Thoracic aorta (tissue), 2 donors: ENCODE measurements around the gene PRXL2B. TPM values are rescaled to one million over a fixed set of nuclear protein-coding genes. Genes with fewer than 3 reads are reported as not detected.

Experiments
- ATAC-seq: fragments of 150-250 bp; one replicate; pipeline ENCODE4 v1.8.0; 2017; ENCODE audit warnings: low read depth; ENCODE audit not compliant: insufficient number of reproducible peaks, low FRiP score
- DNase-seq: peaks from one replicate; pipeline ENCODE4 v3.0.0-alpha.2; 2020; ENCODE audit warnings: low spot score
- H3K27ac ChIP-seq, 2 donors: fragments of 200-600 bp; sonication (generic); 1 replicate in 1 of 2; 2 replicates in 1 of 2; pipeline ENCODE4 v1.5.1; 2016; ENCODE audit warnings: mild to moderate bottlenecking in 2 of 2, moderate library complexity in 2 of 2
- H3K27me3 ChIP-seq: fragments of 200-600 bp; sonication (generic); replicated peaks from 2 replicates; pipeline ENCODE4 v1.6.0; 2016; ENCODE audit warnings: mild to moderate bottlenecking; ENCODE audit not compliant: insufficient read depth
- H3K36me3 ChIP-seq: fragments of 200-600 bp; sonication (generic); one replicate; pipeline ENCODE4 v1.5.1; 2016
- H3K4me1 ChIP-seq, 2 donors: fragments of 200-600 bp; sonication (generic); 1 replicate in 1 of 2; 2 replicates in 1 of 2; pipeline versions ENCODE4 v1.5.1 to v1.6.0; 2016; ENCODE audit warnings: low read depth in 2 of 2, mild to moderate bottlenecking in 1 of 2; ENCODE audit not compliant: control insufficient read depth in 1 of 2
- H3K4me3 ChIP-seq: fragments of 200-600 bp; sonication (generic); 2 replicates; pipeline ENCODE4 v1.5.1; 2016; ENCODE audit warnings: mild to moderate bottlenecking
- H3K9me3 ChIP-seq: fragments of 200-600 bp; sonication (generic); 2 replicates; pipeline ENCODE4 v1.5.1; 2016
- total RNA-seq, 2 donors: library from RNA; depleted of rRNA; stranded (reverse); fragments of >200 nt; gene quantifications; one replicate each; pipeline versions ENCODE4 v1.1.0 to v1.2.3, GENCODE V29; 2016
- TF ChIP-seq, protein P1 (sequence below): fragments of 200-600 bp; sonication (generic); IDR thresholded peaks from one replicate; pipeline ENCODE4 v1.5.1; 2019; ENCODE audit warnings: antibody characterized with exemption

The PRXL2B gene
- total RNA-seq, 2 donors from 2014 or later: 8.3 to 15.2 TPM

DNA sequence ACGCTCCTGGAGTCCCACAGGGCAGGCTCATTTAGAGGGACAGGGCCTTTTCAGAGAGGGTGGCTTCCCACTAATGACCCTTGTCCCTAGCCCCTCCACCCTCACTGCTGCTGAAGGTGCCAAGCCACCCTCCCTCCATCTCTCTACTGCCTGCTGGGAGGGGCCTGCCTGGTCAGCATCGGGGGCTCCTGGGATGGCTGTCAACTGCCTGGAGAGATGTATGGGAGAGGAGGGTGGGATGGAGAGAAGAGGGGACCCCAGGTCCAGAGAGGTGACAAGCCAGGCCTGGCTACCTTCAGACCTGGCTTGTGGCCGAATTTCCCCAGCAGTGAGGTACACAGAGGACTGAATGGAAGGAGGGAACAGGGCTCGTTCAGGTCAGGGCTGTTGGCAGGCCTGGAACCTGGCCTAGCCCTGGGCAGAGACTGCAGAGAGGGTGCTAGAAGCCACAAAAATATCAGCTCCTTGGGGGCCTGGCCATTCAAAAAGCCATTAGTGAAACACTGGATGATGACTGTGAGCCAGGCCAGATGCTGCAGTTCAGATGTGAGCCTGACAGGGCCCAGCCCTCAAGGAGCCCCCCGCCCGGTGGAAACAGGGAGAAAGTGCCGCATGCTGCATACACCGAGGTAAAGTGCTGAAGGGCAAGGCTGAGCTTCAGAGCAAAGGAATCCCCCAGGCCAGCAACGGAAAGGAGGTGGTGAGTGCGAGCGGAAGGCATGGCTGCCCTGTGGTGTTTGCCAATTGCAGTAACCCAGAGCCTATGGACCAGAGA, 26.2 kb downstream of the PRXL2B start:
- H3K4me3 ChIP-seq: no peak overlapping the region
- H3K4me1 ChIP-seq: no peaks in the 10 kb centered on the region
- ATAC-seq (no peak), DNase-seq (no peak)
- H3K9me3 ChIP-seq: peaks cover 11% of the 10 kb centered on the region
- H3K27ac ChIP-seq: no peak overlapping the region
- TF ChIP-seq, protein P1, sequence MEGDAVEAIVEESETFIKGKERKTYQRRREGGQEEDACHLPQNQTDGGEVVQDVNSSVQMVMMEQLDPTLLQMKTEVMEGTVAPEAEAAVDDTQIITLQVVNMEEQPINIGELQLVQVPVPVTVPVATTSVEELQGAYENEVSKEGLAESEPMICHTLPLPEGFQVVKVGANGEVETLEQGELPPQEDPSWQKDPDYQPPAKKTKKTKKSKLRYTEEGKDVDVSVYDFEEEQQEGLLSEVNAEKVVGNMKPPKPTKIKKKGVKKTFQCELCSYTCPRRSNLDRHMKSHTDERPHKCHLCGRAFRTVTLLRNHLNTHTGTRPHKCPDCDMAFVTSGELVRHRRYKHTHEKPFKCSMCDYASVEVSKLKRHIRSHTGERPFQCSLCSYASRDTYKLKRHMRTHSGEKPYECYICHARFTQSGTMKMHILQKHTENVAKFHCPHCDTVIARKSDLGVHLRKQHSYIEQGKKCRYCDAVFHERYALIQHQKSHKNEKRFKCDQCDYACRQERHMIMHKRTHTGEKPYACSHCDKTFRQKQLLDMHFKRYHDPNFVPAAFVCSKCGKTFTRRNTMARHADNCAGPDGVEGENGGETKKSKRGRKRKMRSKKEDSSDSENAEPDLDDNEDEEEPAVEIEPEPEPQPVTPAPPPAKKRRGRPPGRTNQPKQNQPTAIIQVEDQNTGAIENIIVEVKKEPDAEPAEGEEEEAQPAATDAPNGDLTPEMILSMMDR: no peak
- no peaks in the 10 kb centered on the region for H3K27me3 ChIP-seq
- no peaks in the 10 kb centered on the region for H3K36me3 ChIP-seq

- no peak overlapping the region for H3K4me3 ChIP-seq
- no peak for DNase-seq
- H3K27ac ChIP-seq: no peak overlapping the region
- H3K9me3 ChIP-seq: peaks cover 11% of the 10 kb centered on the region
- H3K4me1 ChIP-seq: no peaks in the 10 kb centered on the region
- TF ChIP-seq, protein P1: no peak
- no peaks in the 10 kb centered on the region for H3K36me3 ChIP-seq
- ATAC-seq: no peak
- H3K27me3 ChIP-seq: no peaks in the 10 kb centered on the region
Observed at GRCh38 chr1:2614145-2614544, 27.6 kb downstream of the PRXL2B start.

- TF ChIP-seq, protein P1: no peak
- Histone ChIP-seq H3K4me3 (no peak overlapping the region), H3K36me3 (no peaks in the 10 kb centered on the region), H3K27me3 (no peaks in the 10 kb centered on the region), H3K27ac (no peak overlapping the region), H3K4me1 (no peaks in the 10 kb centered on the region), H3K9me3 (peaks cover 11% of the 10 kb centered on the region)
- no peak for DNase-seq
- no peak for ATAC-seq
Observed at GRCh38 chr1:2617971-2618470, 31.4 kb downstream of the PRXL2B start.

DNA sequence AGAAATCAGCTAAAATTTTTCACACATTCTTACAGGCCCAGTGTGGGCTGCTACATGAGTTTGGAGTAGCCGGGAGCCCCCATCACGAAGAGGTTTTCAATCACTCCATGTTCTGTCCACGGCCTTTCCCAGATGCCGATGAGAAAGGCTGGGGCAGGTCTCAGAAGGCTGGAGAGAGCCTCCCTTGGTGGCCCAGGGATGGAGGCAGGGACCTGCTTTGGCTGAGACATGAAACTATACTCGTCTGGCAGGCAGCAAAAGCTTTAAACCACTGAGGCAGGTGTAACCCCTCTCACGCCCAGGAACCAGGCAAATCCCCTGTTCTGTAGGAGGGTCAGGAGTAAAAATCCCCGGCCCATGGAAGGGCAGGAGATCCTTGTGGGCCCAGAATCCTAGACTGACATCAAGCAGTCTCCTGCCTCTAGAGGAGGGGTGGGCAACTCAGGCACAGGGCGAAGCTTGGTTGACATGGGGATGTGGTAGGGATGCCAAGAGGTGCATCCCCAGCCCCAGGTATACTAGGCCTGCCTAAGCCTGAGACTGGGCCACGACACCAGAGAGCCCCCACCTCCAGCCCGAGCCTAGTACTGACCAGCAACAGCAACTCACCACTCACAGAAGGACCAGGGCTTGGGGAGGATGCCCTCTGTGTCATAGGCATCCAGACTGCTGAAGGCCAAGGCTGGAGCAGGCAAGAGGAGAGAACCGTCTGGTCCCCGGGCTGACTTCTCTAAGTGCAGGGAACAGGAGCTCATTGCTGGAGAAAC, 37.2 kb downstream of the PRXL2B start:
- Histone ChIP-seq H3K9me3 (no peaks in the 10 kb centered on the region), H3K36me3 (no peaks in the 10 kb centered on the region), H3K4me3 (no peak overlapping the region), H3K4me1 (no peaks in the 10 kb centered on the region), H3K27me3 (peaks cover 18% of the 10 kb centered on the region), H3K27ac (no peak overlapping the region)
- TF ChIP-seq, protein P1: no peak
- no peak for ATAC-seq
- no peak for DNase-seq

DNA sequence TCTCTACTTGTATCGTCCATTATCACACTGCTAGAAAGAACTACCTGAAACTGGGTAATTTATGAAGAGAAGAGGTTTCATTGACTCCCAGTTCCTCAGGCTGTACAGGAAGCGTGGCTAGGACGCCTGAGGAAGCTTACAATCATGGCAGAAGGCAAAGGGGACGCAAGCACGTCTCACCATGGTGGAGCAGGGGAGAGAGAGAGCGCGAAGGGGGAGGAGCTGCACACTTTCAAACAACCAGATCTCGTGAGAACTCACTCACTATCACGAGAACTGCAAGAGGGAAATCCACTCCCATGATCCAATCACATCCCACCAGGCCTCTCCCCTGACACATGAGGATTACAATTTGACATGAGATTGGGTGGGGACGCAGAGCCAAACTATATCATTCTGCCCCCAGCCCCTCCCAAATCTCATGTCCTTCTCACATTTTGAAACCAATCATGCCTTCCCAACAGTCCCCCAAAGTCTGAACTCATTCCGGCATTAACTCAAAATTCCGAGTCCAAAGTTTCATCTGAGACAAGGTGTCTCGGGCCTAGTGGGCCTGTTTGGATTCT, 38.2 kb downstream of the PRXL2B start:
- DNase-seq: no peak
- H3K4me1 ChIP-seq: no peaks in the 10 kb centered on the region
- peaks cover 18% of the 10 kb centered on the region for H3K27me3 ChIP-seq
- no peaks in the 10 kb centered on the region for H3K36me3 ChIP-seq
- no peaks in the 10 kb centered on the region for H3K9me3 ChIP-seq
- H3K27ac ChIP-seq: no peak overlapping the region
- H3K4me3 ChIP-seq: no peak overlapping the region
- ATAC-seq: no peak
- TF ChIP-seq, protein P1: no peak
